HFFc6 (cell line): ENCODE results near the gene FLACC1. TPM values are rescaled to one million over a fixed set of nuclear protein-coding genes. Genes with fewer than 3 reads are reported as not detected.

ENCODE experiments used
- total RNA-seq, 6 experiments: library from RNA; stranded (reverse); fragmentation: NEBNext Ultra II Directional; extraction: Animal tissue kit (Norgen Biotek cat#: 25700); gene quantifications; 2 replicates in 1 of 6; 3 replicates in 5 of 6; pipeline ENCODE4 v1.2.3, GENCODE V29; 2021

Gene FLACC1
- total RNA-seq, 6 experiments from 2014 or later = 0.51 to 1.6 (median 0.87) TPM

Other genes starting within 250 kb of the FLACC1 start
- gene CFLAR, start 241.2 kb downstream of the FLACC1 start, total RNA-seq = 10 to 100 TPM; 56.0 to 65.1 (median 59.1) TPM
- 1 to 10 TPM in 4 of 6 experiments, under 1 TPM in 2; 0.36 to 1.9 (median 1.6) TPM for gene CASP10, start 174.2 kb downstream of the FLACC1 start, total RNA-seq
- 10 to 100 TPM; 10.4 to 15.4 (median 14.4) TPM for gene CASP8, start 96.8 kb downstream of the FLACC1 start, total RNA-seq
- gene TRAK2, start 94.1 kb upstream of the FLACC1 start, total RNA-seq = 10 to 100 TPM; 43.2 to 55.8 (median 54.0) TPM
- gene STRADB, start 94.4 kb upstream of the FLACC1 start, total RNA-seq = 10 to 100 TPM; 37.7 to 51.0 (median 43.5) TPM